KOPT-K1 (cell line): ENCODE results near the gene MUC13.

Experiments
- H3K27ac ChIP-seq: fragments of 200-600 bp; sonication (generic); 2 replicates; pipeline ENCODE4 v1.5.1; 2016; ENCODE audit warnings: antibody characterized with exemption, mild to moderate bottlenecking, low read depth, low read length; ENCODE audit not compliant: poor library complexity, severe bottlenecking
- H3K36me3 ChIP-seq: fragments of 200-600 bp; sonication (generic); 2 replicates; pipeline ENCODE4 v1.5.1; 2017; ENCODE audit warnings: antibody characterized with exemption, mild to moderate bottlenecking, low read length, moderate library complexity; ENCODE audit not compliant: insufficient read depth
- H3K9me3 ChIP-seq: fragments of 200-600 bp; sonication (generic); 2 replicates; pipeline ENCODE4 v1.5.1; 2017; ENCODE audit warnings: antibody characterized with exemption, low read length, mild to moderate bottlenecking; ENCODE audit not compliant: insufficient read depth, poor library complexity, severe bottlenecking

The MUC13 gene

GRCh38 chr3:124928333-124929202, 6.0 kb downstream of the MUC13 start:
- H3K36me3 ChIP-seq = no peaks in the 10 kb centered on the region

GRCh38 chr3:124927574-124928045, 6.9 kb downstream of the MUC13 start:
- Histone ChIP-seq H3K36me3 (no peaks in the 10 kb centered on the region), H3K27ac (no peak overlapping the region), H3K9me3 (no peaks in the 10 kb centered on the region)

More at GRCh38 chr3:124928333-124929202, 6.0 kb downstream of the MUC13 start:
- H3K27ac ChIP-seq = no peak overlapping the region
- no peaks in the 10 kb centered on the region for H3K9me3 ChIP-seq

- no peaks in the 10 kb centered on the region for H3K9me3 ChIP-seq
- no peaks in the 10 kb centered on the region for H3K36me3 ChIP-seq
- H3K27ac ChIP-seq = no peak overlapping the region
Observed at GRCh38 chr3:124926426-124927101, 8.0 kb downstream of the MUC13 start.

GRCh38 chr3:124924741-124925140, 9.8 kb downstream of the MUC13 start:
- no peak overlapping the region for H3K27ac ChIP-seq
- no peaks in the 10 kb centered on the region for H3K9me3 ChIP-seq
- H3K36me3 ChIP-seq = no peaks in the 10 kb centered on the region

- no peaks in the 10 kb centered on the region for H3K9me3 ChIP-seq
- H3K27ac ChIP-seq = no peak overlapping the region
- no peaks in the 10 kb centered on the region for H3K36me3 ChIP-seq
Observed at GRCh38 chr3:124923833-124924232, 10.7 kb downstream of the MUC13 start.

- Histone ChIP-seq H3K9me3 (no peaks in the 10 kb centered on the region), H3K27ac (no peak overlapping the region), H3K36me3 (no peaks in the 10 kb centered on the region)
Observed at GRCh38 chr3:124920718-124921117, 13.8 kb downstream of the MUC13 start.

- H3K27ac ChIP-seq = no peak overlapping the region
- H3K36me3 ChIP-seq = no peaks in the 10 kb centered on the region
- H3K9me3 ChIP-seq = no peaks in the 10 kb centered on the region
Observed at GRCh38 chr3:124919756-124920155, 14.8 kb downstream of the MUC13 start.

GRCh38 chr3:124918524-124918923, 16.0 kb downstream of the MUC13 start:
- Histone ChIP-seq H3K9me3 (no peaks in the 10 kb centered on the region), H3K36me3 (no peaks in the 10 kb centered on the region), H3K27ac (no peak overlapping the region)

GRCh38 chr3:124916837-124917409, 17.6 kb downstream of the MUC13 start:
- H3K27ac ChIP-seq = no peak overlapping the region
- H3K36me3 ChIP-seq = no peaks in the 10 kb centered on the region
- no peaks in the 10 kb centered on the region for H3K9me3 ChIP-seq

GRCh38 chr3:124915254-124915653, 19.3 kb downstream of the MUC13 start:
- no peak overlapping the region for H3K27ac ChIP-seq
- no peaks in the 10 kb centered on the region for H3K9me3 ChIP-seq
- H3K36me3 ChIP-seq = no peaks in the 10 kb centered on the region

- H3K36me3 ChIP-seq = no peaks in the 10 kb centered on the region
- no peaks in the 10 kb centered on the region for H3K9me3 ChIP-seq
- no peak overlapping the region for H3K27ac ChIP-seq
Observed at GRCh38 chr3:124907957-124908356, 26.6 kb downstream of the MUC13 start.

GRCh38 chr3:124904835-124905492, 29.6 kb downstream of the MUC13 start:
- no peaks in the 10 kb centered on the region for H3K9me3 ChIP-seq
- no peak overlapping the region for H3K27ac ChIP-seq
- no peaks in the 10 kb centered on the region for H3K36me3 ChIP-seq

GRCh38 chr3:124903896-124904834, 30.4 kb downstream of the MUC13 start:
- H3K36me3 ChIP-seq = no peaks in the 10 kb centered on the region
- no peak overlapping the region for H3K27ac ChIP-seq
- no peaks in the 10 kb centered on the region for H3K9me3 ChIP-seq
